RWPE1 (cell line): ENCODE results near the gene SURF6.
A peak's percentile ranks its signal among the peaks of the same experiment; 100 is the strongest.
"Not testable (repeated sequence)": the region's sequence is repeated elsewhere in the genome, so short reads cannot be mapped to it uniquely, and the experiment has no call there.

Source experiments
- CTCF ChIA-PET: fragments of 350-600 bp; sonication (Branson Sonifier 250); formaldehyde crosslinking; extraction: SDS; loops from one replicate; lab custom pipeline; 2021; lab: Yijun Ruan, JAX
- POLR2A ChIA-PET: fragments of 400-600 bp; formaldehyde crosslinking; extraction: SDS; loops from one replicate; lab custom pipeline; 2020; ENCODE audit warnings: antibody characterized with exemption; ENCODE audit not compliant: low non-redundant PET; lab: Yijun Ruan, JAX
- DNase-seq: peaks from one replicate; pipeline ENCODE4 v3.0.0; 2012; ENCODE audit warnings: low spot score
- H3K27ac ChIP-seq: fragments of 450-650 bp; 2 replicates; pipeline ENCODE4 v1.5.1; 2017
- CTCF ChIP-seq: fragments of 450-650 bp; conservative IDR thresholded peaks from 2 replicates; pipeline ENCODE4 v1.5.1; 2017; ENCODE audit warnings: low read depth, mild to moderate bottlenecking

Gene SURF6

GRCh38 chr9:133332381-133332730 lies 3.6 kb downstream of the SURF6 start:
- DNase-seq, result no peak
- no peak overlapping the region for H3K27ac ChIP-seq
- no peak for TF ChIP-seq CTCF
- ChIA-PET CTCF (no interaction called here), POLR2A (no interaction called here)

DNA sequence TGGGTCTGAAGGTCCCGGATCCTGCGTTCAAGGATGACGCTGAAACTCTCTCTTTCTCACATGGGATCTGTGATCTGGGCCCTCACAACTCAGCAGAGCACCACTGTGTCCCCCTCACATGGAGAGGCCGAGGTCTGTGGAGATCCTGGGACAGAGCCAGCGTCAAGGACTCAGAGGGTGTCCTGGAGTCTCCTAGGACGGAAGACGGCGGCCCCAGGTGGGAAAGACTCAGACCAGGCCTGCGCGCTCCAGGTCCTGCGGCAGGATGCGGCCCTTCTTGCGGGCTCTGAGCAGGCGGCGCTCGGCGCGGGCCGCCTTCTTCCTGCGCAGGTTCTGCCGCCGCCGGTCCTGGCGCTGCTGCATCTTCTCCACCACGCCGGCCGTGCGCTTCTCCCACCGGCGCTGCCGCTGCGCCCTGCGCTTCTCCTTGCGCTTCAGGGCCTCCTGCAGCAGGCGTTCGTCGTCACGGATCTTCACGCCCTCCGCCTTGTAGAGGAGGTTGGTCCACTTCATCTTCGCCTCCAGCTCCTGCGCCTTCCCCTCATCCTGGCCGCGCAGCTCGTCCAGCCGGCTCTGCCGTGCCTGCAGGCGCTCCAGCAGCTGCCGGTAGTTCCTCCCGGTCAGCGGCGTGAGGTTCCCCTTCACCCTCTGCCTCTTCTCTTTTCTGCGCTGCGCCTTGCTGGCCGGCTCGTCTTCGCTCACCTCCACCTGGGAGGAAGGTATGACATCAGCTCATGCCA lies 4.2 kb downstream of the SURF6 start:
- CTCF ChIA-PET, result no interaction called here
- no peak for DNase-seq
- POLR2A ChIA-PET, result interaction anchor here (0.5 kb wide), 1 partner anchor 17 kb away, joined by 3 read pairs; no protein-coding TSS in a partner anchor
- TF ChIP-seq CTCF, result no peak
- peak overlapping the region; percentile 13 for H3K27ac ChIP-seq

- no peak for DNase-seq
- ChIA-PET POLR2A (interaction anchor here (0.5 kb wide), 1 partner anchor 18 kb away, joined by 3 read pairs; no protein-coding TSS in a partner anchor), CTCF (interaction anchor here (2.3 to 2.5 kb wide), 2 partner anchors 92 to 144 kb away, joined by 8 to 45 read pairs; no protein-coding TSS in a partner anchor)
- TF ChIP-seq CTCF, result no peak
- H3K27ac ChIP-seq, result peak overlapping the region; percentile 13
Observed at GRCh38 chr9:133331221-133331620, 4.8 kb downstream of the SURF6 start.

DNA sequence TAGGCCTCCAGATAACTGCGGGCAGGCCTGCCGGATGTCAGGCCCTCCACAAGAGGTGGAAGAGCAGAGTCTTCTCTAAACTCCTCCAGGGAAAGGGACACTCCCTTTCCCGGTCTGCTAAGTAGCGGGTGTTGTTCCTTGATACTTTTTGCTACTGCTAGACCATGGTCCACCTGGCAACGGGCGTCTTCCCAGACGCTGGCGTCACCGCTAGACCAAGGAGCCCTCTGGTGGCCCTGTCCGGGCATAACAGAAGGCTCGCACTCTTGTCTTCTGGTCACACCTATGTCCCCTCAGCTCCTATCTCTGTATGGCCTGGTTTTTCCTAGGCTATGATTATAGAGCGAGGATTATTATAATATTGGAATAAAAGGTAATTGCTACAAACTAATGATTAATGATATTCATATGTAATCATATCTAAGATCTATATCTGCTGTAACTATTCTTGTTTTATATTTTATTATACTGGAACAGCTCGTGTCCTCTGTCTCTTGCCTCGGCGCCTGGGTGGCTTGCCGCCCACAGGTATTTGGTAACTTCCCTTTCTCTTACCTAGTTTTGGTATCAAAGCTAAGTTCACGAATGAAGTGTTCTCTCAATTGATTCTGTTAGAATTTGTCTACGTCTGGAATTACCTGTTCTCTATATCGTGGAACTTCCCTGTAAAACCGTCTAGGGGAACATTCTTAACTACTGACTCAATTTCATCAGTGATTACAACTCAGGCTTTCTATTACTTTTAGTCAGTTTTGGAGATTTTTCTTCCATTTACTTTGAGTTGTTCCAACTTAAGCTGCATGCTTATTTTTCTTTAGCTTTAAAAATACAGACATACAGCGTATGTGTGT lies 6.5 kb downstream of the SURF6 start:
- H3K27ac ChIP-seq, POLR2A ChIA-PET: not testable (repeated sequence)
- peak; percentile 47 for DNase-seq
- CTCF ChIA-PET, result interaction anchor here (0.6 to 2.5 kb wide), 13 partner anchors 10 to 966 kb away, joined by 3 to 45 read pairs (median 4); partner anchors contain the start of gene WDR5
- TF ChIP-seq CTCF, result peak; percentile 91

GRCh38 chr9:133327834-133328484 lies 8.0 kb downstream of the SURF6 start:
- ChIA-PET POLR2A (no interaction called here), CTCF (interaction anchor here (0.6 to 1.1 kb wide), 3 partner anchors 142 to 234 kb away, joined by 4 to 5 read pairs (median 5); no protein-coding TSS in a partner anchor)
- no peak for TF ChIP-seq CTCF
- DNase-seq, result no peak
- H3K27ac ChIP-seq, result no peak overlapping the region

DNA sequence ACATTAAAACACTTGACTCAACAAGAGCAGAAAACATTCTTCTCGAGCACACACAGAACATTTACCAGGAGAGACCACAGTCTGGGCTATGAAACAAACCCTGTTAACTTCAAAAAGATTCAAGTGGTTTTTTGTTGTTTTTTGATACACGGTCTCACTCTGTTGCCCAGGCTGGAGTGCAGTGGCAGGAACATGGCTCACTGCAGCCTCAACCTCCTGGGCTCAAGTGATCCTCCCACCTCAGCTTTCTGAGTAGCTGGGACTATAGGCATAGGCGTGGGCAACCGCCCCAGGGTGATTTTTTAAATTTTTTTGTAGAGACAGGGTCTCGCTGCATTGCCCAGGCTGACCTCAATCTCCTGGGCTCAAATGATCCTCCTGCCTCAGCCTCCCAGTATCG lies 9.0 kb downstream of the SURF6 start:
- H3K27ac ChIP-seq, POLR2A ChIA-PET, DNase-seq, CTCF ChIA-PET: not testable (repeated sequence)
